HEK293 (cell line): ENCODE measurements around the gene KATNAL1.

Experiments used
- CTCF ChIA-PET: fragments of 350-600 bp; formaldehyde crosslinking; extraction: SDS; loops from one replicate; lab custom pipeline; 2021; ENCODE audit warnings: antibody characterized with exemption; lab: Yijun Ruan, JAX
- POLR2A ChIA-PET: fragments of 300-600 bp; formaldehyde crosslinking; extraction: SDS; loops from one replicate; lab custom pipeline; 2020; ENCODE audit warnings: antibody characterized with exemption, inconsistent platforms; lab: Yijun Ruan, JAX
- H3K27ac ChIP-seq: fragments of 200-500 bp; sonication (Bioruptor generic); 2 replicates; pipeline ENCODE4 v1.5.1; 2014; ENCODE audit warnings: low read depth, low read length, control low read depth, inconsistent platforms; ENCODE audit errors: extremely low read depth
- H3K36me3 ChIP-seq, 2 experiments: fragments of 200-500 bp in 1 of 2; sonication (Bioruptor generic) in 1 of 2; 1 replicate in 1 of 2; 2 replicates in 1 of 2; pipeline ENCODE4 v1.5.1; 2014 to 2017; ENCODE audit warnings: inconsistent platforms in 2 of 2, low read length in 2 of 2; ENCODE audit not compliant: control insufficient read depth in 2 of 2, insufficient read depth in 1 of 2
- H3K4me1 ChIP-seq: fragments of 200-500 bp; sonication (Bioruptor generic); 2 replicates; pipeline ENCODE4 v1.5.1; 2014; ENCODE audit warnings: mild to moderate bottlenecking, low read length, inconsistent platforms; ENCODE audit not compliant: control insufficient read depth, insufficient read depth
- H3K4me3 ChIP-seq: 2 replicates; pipeline ENCODE4 v1.5.1; 2011; ENCODE audit warnings: low read depth, mild to moderate bottlenecking, control low read depth, low read length, moderate library complexity
- H3K9me3 ChIP-seq: fragments of 200-500 bp; sonication (Bioruptor generic); 2 replicates; pipeline ENCODE4 v1.5.1; 2014; ENCODE audit warnings: low read depth, low read length, inconsistent platforms; ENCODE audit not compliant: control insufficient read depth, insufficient read depth
- ATF2 ChIP-seq: fragments of 450-650 bp; formaldehyde crosslinking; IDR thresholded peaks from 2 replicates; pipeline ENCODE4 v1.5.1; 2016; ENCODE audit warnings: missing biosample characterization, missing genetic modification characterization, low read depth
- FEZF1 ChIP-seq: fragments of 450-650 bp; formaldehyde crosslinking; IDR thresholded peaks from 2 replicates; pipeline ENCODE4 v1.5.1; 2016; ENCODE audit warnings: missing biosample characterization, missing genetic modification characterization
- GFI1B ChIP-seq: fragments of 450-650 bp; formaldehyde crosslinking; IDR thresholded peaks from 2 replicates; pipeline ENCODE4 v1.5.1; 2016; ENCODE audit warnings: missing biosample characterization, missing genetic modification characterization
- HIC1 ChIP-seq: fragments of 450-650 bp; formaldehyde crosslinking; IDR thresholded peaks from 2 replicates; pipeline ENCODE4 v1.5.1; 2016; ENCODE audit warnings: missing biosample characterization, missing genetic modification characterization
- INSM2 ChIP-seq: fragments of 450-650 bp; formaldehyde crosslinking; IDR thresholded peaks from 2 replicates; pipeline ENCODE4 v1.5.1; 2016; ENCODE audit warnings: missing biosample characterization, missing genetic modification characterization
- KLF10 ChIP-seq: fragments of 450-650 bp; IDR thresholded peaks from 2 replicates; pipeline ENCODE4 v1.5.1; 2018; ENCODE audit warnings: missing biosample characterization, mild to moderate bottlenecking, missing genetic modification characterization
- KLF7 ChIP-seq: fragments of 450-650 bp; formaldehyde crosslinking; IDR thresholded peaks from 2 replicates; pipeline ENCODE4 v1.5.1; 2016; ENCODE audit warnings: missing biosample characterization, missing genetic modification characterization, borderline replicate concordance
- PRDM1 ChIP-seq: fragments of 450-650 bp; formaldehyde crosslinking; IDR thresholded peaks from 2 replicates; pipeline ENCODE4; 2016; ENCODE audit warnings: missing biosample characterization, missing genetic modification characterization
- RBAK ChIP-seq: fragments of 450-650 bp; formaldehyde crosslinking; IDR thresholded peaks from 2 replicates; pipeline ENCODE4 v1.5.1; 2016; ENCODE audit warnings: missing biosample characterization, missing genetic modification characterization
- REPIN1 ChIP-seq: fragments of 450-650 bp; formaldehyde crosslinking; IDR thresholded peaks from 2 replicates; pipeline ENCODE4 v1.5.1; 2017; ENCODE audit warnings: missing biosample characterization, missing genetic modification characterization, low read depth
- SP3 ChIP-seq: fragments of 450-650 bp; formaldehyde crosslinking; IDR thresholded peaks from 2 replicates; pipeline ENCODE4 v1.5.1; 2016; ENCODE audit warnings: missing biosample characterization, missing genetic modification characterization
- ZNF133 ChIP-seq: fragments of 450-650 bp; formaldehyde crosslinking; IDR thresholded peaks from 2 replicates; pipeline ENCODE4 v1.5.1; 2016; ENCODE audit warnings: missing biosample characterization, missing genetic modification characterization
- ZNF138 ChIP-seq: fragments of 450-650 bp; formaldehyde crosslinking; IDR thresholded peaks from 2 replicates; pipeline ENCODE4 v1.5.1; 2016; ENCODE audit warnings: missing biosample characterization, missing genetic modification characterization, borderline replicate concordance
- ZNF146 ChIP-seq: fragments of 450-650 bp; formaldehyde crosslinking; IDR thresholded peaks from 2 replicates; pipeline ENCODE4 v1.5.1; 2016; ENCODE audit warnings: missing biosample characterization, missing genetic modification characterization
- ZNF175 ChIP-seq: fragments of 450-650 bp; formaldehyde crosslinking; IDR thresholded peaks from 2 replicates; pipeline ENCODE4 v1.5.1; 2016; ENCODE audit warnings: missing biosample characterization, missing genetic modification characterization
- ZNF184 ChIP-seq: fragments of 450-650 bp; IDR thresholded peaks from 2 replicates; pipeline ENCODE4 v1.5.1; 2018; ENCODE audit warnings: missing biosample characterization, mild to moderate bottlenecking, missing genetic modification characterization
- ZNF19 ChIP-seq: fragments of 450-650 bp; formaldehyde crosslinking; IDR thresholded peaks from 2 replicates; pipeline ENCODE4; 2016; ENCODE audit warnings: missing biosample characterization, missing genetic modification characterization, low read depth
- ZNF274 ChIP-seq, 2 experiments: fragments of 200-500 bp in 1 of 2; fragments of 450-650 bp in 1 of 2; sonication (Bioruptor generic) in 1 of 2; formaldehyde crosslinking in 1 of 2; IDR thresholded peaks; 2 replicates each; pipeline versions ENCODE4 v1.5.1 to v1.6.1; 2014 to 2016; ENCODE audit warnings: borderline replicate concordance in 1 of 2, inconsistent platforms in 1 of 2, low read length in 1 of 2, missing biosample characterization in 1 of 2, missing genetic modification characterization in 1 of 2
- ZNF302 ChIP-seq: fragments of 450-650 bp; formaldehyde crosslinking; IDR thresholded peaks from 2 replicates; pipeline ENCODE4 v1.5.1; 2016; ENCODE audit warnings: missing biosample characterization, missing genetic modification characterization, low read depth
- ZNF423 ChIP-seq: fragments of 450-650 bp; formaldehyde crosslinking; IDR thresholded peaks from 2 replicates; pipeline ENCODE4 v1.5.1; 2016; ENCODE audit warnings: missing biosample characterization, missing genetic modification characterization
- ZNF488 ChIP-seq: fragments of 450-650 bp; formaldehyde crosslinking; IDR thresholded peaks from 2 replicates; pipeline ENCODE4 v1.5.1; 2016; ENCODE audit warnings: missing biosample characterization, missing genetic modification characterization
- ZNF529 ChIP-seq: fragments of 450-650 bp; formaldehyde crosslinking; IDR thresholded peaks from 2 replicates; pipeline ENCODE4 v1.5.1; 2017; ENCODE audit warnings: missing genetic modification characterization, missing biosample characterization; ENCODE audit not compliant: insufficient replicate concordance
- ZNF549 ChIP-seq: fragments of 450-650 bp; IDR thresholded peaks from 2 replicates; pipeline ENCODE4 v1.5.1; 2018; ENCODE audit warnings: missing biosample characterization, missing genetic modification characterization, mild to moderate bottlenecking, inconsistent platforms, moderate library complexity
- ZNF561 ChIP-seq: fragments of 450-650 bp; IDR thresholded peaks from 2 replicates; pipeline ENCODE4 v1.5.1; 2018; ENCODE audit warnings: missing biosample characterization, missing genetic modification characterization, borderline replicate concordance
- ZNF624 ChIP-seq: fragments of 450-650 bp; formaldehyde crosslinking; IDR thresholded peaks from 2 replicates; pipeline ENCODE4 v1.5.1; 2017; ENCODE audit warnings: missing biosample characterization, missing genetic modification characterization
- ZNF701 ChIP-seq: fragments of 450-650 bp; formaldehyde crosslinking; IDR thresholded peaks from 2 replicates; pipeline ENCODE4 v1.5.1; 2016; ENCODE audit warnings: missing biosample characterization, missing genetic modification characterization
- ZNF768 ChIP-seq: fragments of 450-650 bp; formaldehyde crosslinking; IDR thresholded peaks from 2 replicates; pipeline ENCODE4 v1.5.1; 2018; ENCODE audit warnings: missing biosample characterization, mild to moderate bottlenecking, missing genetic modification characterization
- ZSCAN23 ChIP-seq: fragments of 450-650 bp; formaldehyde crosslinking; IDR thresholded peaks from 2 replicates; pipeline ENCODE4 v1.5.1; 2016; ENCODE audit warnings: missing biosample characterization, missing genetic modification characterization
- ZXDB ChIP-seq: fragments of 450-650 bp; formaldehyde crosslinking; IDR thresholded peaks from 2 replicates; pipeline ENCODE4 v1.5.1; 2016; ENCODE audit warnings: missing biosample characterization, missing genetic modification characterization

KATNAL1 gene

GRCh38 chr13:30186634-30187415 is 120.5 kb downstream of the KATNAL1 start:
- CTCF ChIA-PET, result no interaction called here
- no peak for TF ChIP-seq ZNF768 (tag by site-specific recombination)
- no peak for TF ChIP-seq ZNF488 (tag by site-specific recombination)
- TF ChIP-seq ZNF302 (tag by site-specific recombination), result no peak
- no peak for TF ChIP-seq KLF10 (tag by site-specific recombination)
- no peak for TF ChIP-seq REPIN1
- TF ChIP-seq PRDM1, result no peak
- TF ChIP-seq ZNF274 (IDR thresholded peaks at IDR 0.05; ENCODE audit: low read length), result no peak
- TF ChIP-seq ZNF274 (tag by site-specific recombination; IDR thresholded peaks at IDR 0.05; ENCODE audit: borderline replicate concordance), result no peak
- no peak for TF ChIP-seq ZNF19 (tag by site-specific recombination)
- TF ChIP-seq SP3 (tag by site-specific recombination), result no peak
- no peak for TF ChIP-seq ZSCAN23 (tag by site-specific recombination)
- TF ChIP-seq RBAK, result no peak
- no peak for TF ChIP-seq INSM2 (tag by site-specific recombination)
- TF ChIP-seq ZNF175, result no peak
- TF ChIP-seq ZNF184 (tag by site-specific recombination), result no peak
- TF ChIP-seq ZNF624 (tag by site-specific recombination), result no peak
- no peak for TF ChIP-seq ZNF133
- TF ChIP-seq FEZF1 (tag by site-specific recombination), result no peak

GRCh38 chr13:30181888-30182651 is 125.3 kb downstream of the KATNAL1 start:
- Histone ChIP-seq H3K27ac (no peak overlapping the region), H3K36me3 (no peaks in the 10 kb centered on the region), H3K4me1 (no peaks in the 10 kb centered on the region), H3K9me3 (no peaks in the 10 kb centered on the region), H3K4me3 (no peak overlapping the region)
- POLR2A ChIA-PET, result no interaction called here
- CTCF ChIA-PET, result no interaction called here
- TF ChIP-seq ZNF701 (tag by site-specific recombination) (no peak), KLF7 (no peak), ZNF549 (tag by site-specific recombination) (no peak), HIC1 (tag by site-specific recombination) (no peak), ZXDB (tag by site-specific recombination) (no peak), ATF2 (tag by site-specific recombination) (no peak), ZNF138 (tag by site-specific recombination) (no peak), GFI1B (no peak), ZNF561 (tag by site-specific recombination) (no peak), ZNF146 (tag by site-specific recombination) (no peak), ZNF529 (tag by site-specific recombination) (no peak), ZNF423 (no peak)

More at GRCh38 chr13:30186634-30187415, 120.5 kb downstream of the KATNAL1 start:
- POLR2A ChIA-PET, result no interaction called here
- Histone ChIP-seq H3K4me3 (no peak overlapping the region), H3K4me1 (no peaks in the 10 kb centered on the region), H3K36me3 (no peaks in the 10 kb centered on the region), H3K27ac (no peak overlapping the region), H3K9me3 (no peaks in the 10 kb centered on the region)
